GM18861 (cell line): Measurements from ENCODE around the gene ITGA11.

ENCODE experiments used
- ATAC-seq: cut with Tn5 transposase; IDR thresholded peaks from one replicate; pipeline ENCODE4 v1.9.1; 2021; ENCODE audit not compliant: unreplicated experiment

The ITGA11 gene

GRCh38 chr15:68277603-68278344, 154.2 kb downstream of the ITGA11 start, which contains the start of gene FEM1B:
Gene FEM1B, plus strand, starts transcription at chr15:68277745. Its CDS starts 673 bp downstream, at chr15:68278418.
- peak; percentile 71 for ATAC-seq

GRCh38 chr15:68277131-68277602, 154.8 kb downstream of the ITGA11 start:
- no peak for ATAC-seq

- no peak for ATAC-seq
Observed at GRCh38 chr15:68276668-68277067, 155.3 kb downstream of the ITGA11 start.

GRCh38 chr15:68275165-68275746, 156.7 kb downstream of the ITGA11 start:
- ATAC-seq: no peak

- no peak for ATAC-seq
Observed at GRCh38 chr15:68274201-68274848, 157.6 kb downstream of the ITGA11 start.

GRCh38 chr15:68272721-68273271, 159.2 kb downstream of the ITGA11 start:
- no peak for ATAC-seq

- ATAC-seq: no peak
Observed at GRCh38 chr15:68271854-68272471, 160.0 kb downstream of the ITGA11 start.

- ATAC-seq: no peak
Observed at GRCh38 chr15:68268405-68268804, 163.6 kb downstream of the ITGA11 start.

GRCh38 chr15:68265674-68266073, 166.3 kb downstream of the ITGA11 start:
- ATAC-seq: no peak

- no peak for ATAC-seq
Observed at GRCh38 chr15:68265081-68265480, 166.9 kb downstream of the ITGA11 start.

GRCh38 chr15:68264282-68264681, 167.7 kb downstream of the ITGA11 start:
- ATAC-seq: no peak

GRCh38 chr15:68262514-68263356, 169.2 kb downstream of the ITGA11 start:
- no peak for ATAC-seq

GRCh38 chr15:68261980-68262379, 170.0 kb downstream of the ITGA11 start:
- no peak for ATAC-seq

- ATAC-seq: no peak
Observed at GRCh38 chr15:68261241-68261640, 170.7 kb downstream of the ITGA11 start.

- ATAC-seq: no peak
Observed at GRCh38 chr15:68259883-68260282, 172.1 kb downstream of the ITGA11 start.

- ATAC-seq: no peak
Observed at GRCh38 chr15:68258692-68259091, 173.3 kb downstream of the ITGA11 start.

- ATAC-seq: no peak
Observed at GRCh38 chr15:68256675-68257450, 175.1 kb downstream of the ITGA11 start.

GRCh38 chr15:68252925-68253534, 178.9 kb downstream of the ITGA11 start:
- ATAC-seq: peak; percentile 52

GRCh38 chr15:68249058-68249713, 182.8 kb downstream of the ITGA11 start:
- no peak for ATAC-seq
